Parathyroid adenoma (tissue), 2 donors: ENCODE data around the gene WBP2.
A peak's percentile ranks its signal among the peaks of the same experiment; 100 is the strongest.

Experiments used
- H2AFZ ChIP-seq: fragments of 300-600 bp; sonication (generic); one replicate; pipeline ENCODE4 v1.7.0; 2017; ENCODE audit warnings: antibody characterized with exemption, mild to moderate bottlenecking
- H3K27ac ChIP-seq: fragments of 300-600 bp; sonication (generic); one replicate; pipeline ENCODE4 v1.7.0; 2017
- H3K27me3 ChIP-seq: fragments of 300-600 bp; sonication (generic); one replicate; pipeline ENCODE4 v1.7.0; 2017; ENCODE audit warnings: low read length; ENCODE audit not compliant: control insufficient read depth, insufficient read depth
- H3K36me3 ChIP-seq: fragments of 300-600 bp; sonication (generic); one replicate; pipeline ENCODE4 v1.7.0; 2017; ENCODE audit warnings: low read length; ENCODE audit not compliant: control insufficient read depth, insufficient read depth
- H3K4me1 ChIP-seq: fragments of 300-600 bp; sonication (generic); one replicate; pipeline ENCODE4 v1.7.0; 2017; ENCODE audit warnings: control low read depth
- H3K4me2 ChIP-seq: fragments of 300-600 bp; sonication (generic); one replicate; pipeline ENCODE4 v1.7.0; 2017; ENCODE audit warnings: low read length
- H3K4me3 ChIP-seq: fragments of 300-600 bp; sonication (generic); one replicate; pipeline ENCODE4 v1.7.0; 2017; ENCODE audit warnings: low read depth, low read length
- H3K79me2 ChIP-seq: fragments of 300-600 bp; sonication (generic); one replicate; pipeline ENCODE4 v1.7.0; 2017; ENCODE audit warnings: control low read depth
- H3K9ac ChIP-seq: fragments of 300-600 bp; sonication (generic); one replicate; pipeline ENCODE4 v1.7.0; 2017; ENCODE audit warnings: mild to moderate bottlenecking
- H3K9me3 ChIP-seq: fragments of 300-600 bp; sonication (generic); one replicate; pipeline ENCODE4 v1.7.0; 2017; ENCODE audit warnings: low read length; ENCODE audit not compliant: control insufficient read depth
- CTCF ChIP-seq: fragments of 300-600 bp; sonication (generic); IDR thresholded peaks from one replicate; pipeline ENCODE4 v1.7.0; 2017; ENCODE audit warnings: antibody characterized with exemption, mild to moderate bottlenecking
- donor health status: primary hyperparathyroidism.

The WBP2 gene

GRCh38 chr17:75808549-75808904 is 46.6 kb downstream of the WBP2 start:
- Histone ChIP-seq H3K4me2 (no peak overlapping the region), H3K4me1 (no peaks in the 10 kb centered on the region), H3K79me2 (peaks cover 47% of the 10 kb centered on the region), H3K4me3 (no peak overlapping the region), H3K36me3 (no peaks in the 10 kb centered on the region), H3K9ac (no peak overlapping the region), H3K9me3 (no peaks in the 10 kb centered on the region), H3K27me3 (no peaks in the 10 kb centered on the region), H2AFZ (no peak overlapping the region), H3K27ac (peak overlapping the region; percentile 12)
- TF ChIP-seq CTCF: no peak

- no peak overlapping the region for H2AFZ ChIP-seq
- H3K4me2 ChIP-seq: no peak overlapping the region
- no peaks in the 10 kb centered on the region for H3K27me3 ChIP-seq
- H3K4me3 ChIP-seq: no peak overlapping the region
- H3K4me1 ChIP-seq: no peaks in the 10 kb centered on the region
- H3K79me2 ChIP-seq: peaks cover 47% of the 10 kb centered on the region
- H3K36me3 ChIP-seq: no peaks in the 10 kb centered on the region
- TF ChIP-seq CTCF: no peak
- H3K9me3 ChIP-seq: no peaks in the 10 kb centered on the region
- no peak overlapping the region for H3K9ac ChIP-seq
- H3K27ac ChIP-seq: no peak overlapping the region
These were observed 47.3 kb downstream of the WBP2 start for GRCh38 chr17:75807861-75808260.

- Histone ChIP-seq H3K36me3 (no peaks in the 10 kb centered on the region), H3K4me3 (no peak overlapping the region), H3K4me1 (no peaks in the 10 kb centered on the region), H2AFZ (no peak overlapping the region), H3K4me2 (no peak overlapping the region), H3K27me3 (no peaks in the 10 kb centered on the region), H3K79me2 (peaks cover 45% of the 10 kb centered on the region), H3K9me3 (no peaks in the 10 kb centered on the region), H3K9ac (no peak overlapping the region), H3K27ac (no peak overlapping the region)
- TF ChIP-seq CTCF: no peak
These were observed 48.2 kb downstream of the WBP2 start for GRCh38 chr17:75806822-75807500.

- Histone ChIP-seq H3K4me2 (no peak overlapping the region), H3K79me2 (peaks cover 60% of the 10 kb centered on the region), H3K4me1 (no peaks in the 10 kb centered on the region), H2AFZ (no peak overlapping the region), H3K36me3 (no peaks in the 10 kb centered on the region), H3K9ac (no peak overlapping the region), H3K9me3 (no peaks in the 10 kb centered on the region), H3K4me3 (no peak overlapping the region), H3K27me3 (no peaks in the 10 kb centered on the region), H3K27ac (no peak overlapping the region)
- no peak for TF ChIP-seq CTCF
These were observed 51.3 kb downstream of the WBP2 start for GRCh38 chr17:75803883-75804282.

GRCh38 chr17:75799402-75799801 is 55.7 kb downstream of the WBP2 start:
- H3K4me1 ChIP-seq: no peaks in the 10 kb centered on the region
- peaks cover 64% of the 10 kb centered on the region for H3K79me2 ChIP-seq
- H2AFZ ChIP-seq: no peak overlapping the region
- no peak overlapping the region for H3K9ac ChIP-seq
- no peak overlapping the region for H3K27ac ChIP-seq
- H3K27me3 ChIP-seq: no peaks in the 10 kb centered on the region
- no peaks in the 10 kb centered on the region for H3K9me3 ChIP-seq
- no peak for TF ChIP-seq CTCF
- H3K4me3 ChIP-seq: no peak overlapping the region
- H3K36me3 ChIP-seq: no peaks in the 10 kb centered on the region
- H3K4me2 ChIP-seq: no peak overlapping the region
